HG03469 (cell line): ENCODE data around the gene USP32.

Source experiments
- ATAC-seq: cut with Tn5 transposase; IDR thresholded peaks from one replicate; pipeline ENCODE4 v1.9.1; 2021; ENCODE audit warnings: mild to moderate bottlenecking, moderate library complexity, moderate number of reproducible peaks; ENCODE audit not compliant: unreplicated experiment

USP32 gene

DNA sequence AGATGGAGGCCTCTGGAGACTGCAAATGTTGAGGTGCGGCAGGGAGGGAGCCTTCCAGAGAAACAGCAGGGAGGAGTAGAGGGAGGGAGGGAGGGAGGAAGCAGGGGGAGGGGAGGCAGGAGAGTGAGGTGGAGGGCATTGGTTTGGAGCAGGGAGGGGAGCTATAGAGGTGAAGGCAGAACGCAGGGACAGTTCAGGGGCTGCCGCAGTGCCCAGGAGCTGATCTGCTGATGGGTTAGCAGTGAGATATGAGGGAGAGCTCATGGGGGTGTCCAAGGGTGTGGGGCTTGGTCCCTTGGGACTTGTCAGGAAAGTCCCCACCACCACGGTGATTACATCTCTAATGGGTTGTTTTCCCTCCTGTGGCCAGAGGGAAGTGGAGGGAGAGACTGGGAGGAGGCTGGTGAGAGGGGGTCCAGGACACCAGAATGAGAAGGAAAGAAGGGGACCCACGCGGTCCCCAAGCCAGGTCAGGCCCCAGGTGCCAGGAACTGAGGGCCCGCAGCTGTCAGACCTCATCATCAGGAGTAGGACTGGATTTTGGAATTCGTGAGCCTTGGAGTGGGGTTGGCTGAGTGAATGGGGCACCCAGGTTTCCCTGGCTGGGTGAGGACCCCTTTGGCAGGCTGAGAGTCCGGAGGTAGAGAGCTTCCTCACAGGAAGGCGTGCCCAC, 231.0 kb downstream of the USP32 start:
- no peak for ATAC-seq

DNA sequence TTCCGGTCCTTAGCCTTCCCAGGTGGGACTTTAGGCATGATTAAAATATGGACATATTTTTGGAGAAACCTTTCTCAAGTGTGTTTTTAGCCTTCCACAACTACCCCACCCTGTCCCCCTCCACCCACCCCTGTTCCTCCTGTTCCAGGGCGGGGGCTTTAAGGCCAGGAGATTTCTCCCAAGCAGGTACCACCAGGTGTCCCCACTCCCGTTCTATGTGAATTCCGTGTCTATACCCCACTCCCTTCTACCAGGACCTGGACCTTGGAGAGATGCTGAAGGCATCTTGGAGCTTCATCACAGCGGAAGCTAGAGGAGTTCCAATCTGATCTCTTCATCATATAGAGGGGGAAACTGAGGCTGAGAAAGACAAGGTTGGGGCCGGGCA, 232.5 kb downstream of the USP32 start:
- ATAC-seq, result no peak

DNA sequence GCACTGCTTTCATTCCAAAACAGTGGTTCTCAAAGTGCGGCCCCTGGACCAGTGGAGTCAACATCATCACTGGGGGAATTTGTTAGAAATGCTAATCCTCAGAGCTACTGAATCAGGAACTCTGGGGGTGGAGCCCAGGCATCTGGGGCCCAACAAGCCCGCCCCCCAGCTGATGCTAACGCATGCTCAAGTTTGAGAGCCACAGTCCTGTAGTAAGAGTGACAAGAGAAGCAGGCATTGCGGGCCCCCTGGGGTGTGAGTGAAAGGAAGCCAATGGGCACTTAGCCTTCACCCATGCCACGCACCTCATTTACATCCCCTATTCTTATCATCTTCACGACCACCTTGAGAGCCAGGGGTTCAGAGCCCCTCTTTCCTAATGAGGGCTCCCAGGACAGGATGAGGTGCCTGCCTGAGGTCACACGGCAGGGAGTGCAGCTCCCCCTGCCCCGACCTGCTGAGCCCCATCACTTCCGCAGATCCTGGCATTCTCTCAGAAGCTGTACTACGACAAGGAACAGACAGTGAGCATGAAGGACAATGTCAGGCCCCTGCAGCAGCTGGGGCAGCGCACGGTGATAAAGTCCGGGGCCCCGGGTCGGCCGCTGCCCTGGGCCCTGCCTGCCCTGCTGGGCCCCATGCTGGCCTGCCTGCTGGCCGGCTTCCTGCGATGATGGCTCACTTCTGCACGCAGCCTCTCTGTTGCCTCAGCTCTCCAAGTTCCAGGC, 233.0 kb downstream of the USP32 start:
- ATAC-seq, result no peak

DNA sequence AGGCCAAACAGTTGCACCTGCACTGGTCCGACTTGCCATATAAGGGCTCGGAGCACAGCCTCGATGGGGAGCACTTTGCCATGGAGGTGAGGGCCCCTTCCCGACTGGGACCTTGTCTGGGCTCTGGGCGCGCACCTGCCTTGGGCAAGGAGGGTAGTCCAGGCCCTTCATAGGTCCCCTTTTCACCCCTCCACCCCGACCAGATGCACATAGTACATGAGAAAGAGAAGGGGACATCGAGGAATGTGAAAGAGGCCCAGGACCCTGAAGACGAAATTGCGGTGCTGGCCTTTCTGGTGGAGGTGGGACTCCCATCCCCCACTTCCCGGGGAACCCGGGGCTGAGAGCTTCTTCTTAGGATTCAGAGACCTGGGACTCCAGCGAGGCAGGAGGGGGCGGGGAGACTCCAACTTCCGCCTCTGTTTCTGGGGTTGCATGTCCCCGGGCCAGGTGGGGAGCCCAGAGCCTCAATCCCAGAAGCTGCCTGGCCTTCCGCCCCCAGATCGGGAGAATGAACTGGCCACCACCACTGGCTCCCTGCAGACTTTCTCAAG, 234.4 kb downstream of the USP32 start:
- no peak for ATAC-seq

DNA sequence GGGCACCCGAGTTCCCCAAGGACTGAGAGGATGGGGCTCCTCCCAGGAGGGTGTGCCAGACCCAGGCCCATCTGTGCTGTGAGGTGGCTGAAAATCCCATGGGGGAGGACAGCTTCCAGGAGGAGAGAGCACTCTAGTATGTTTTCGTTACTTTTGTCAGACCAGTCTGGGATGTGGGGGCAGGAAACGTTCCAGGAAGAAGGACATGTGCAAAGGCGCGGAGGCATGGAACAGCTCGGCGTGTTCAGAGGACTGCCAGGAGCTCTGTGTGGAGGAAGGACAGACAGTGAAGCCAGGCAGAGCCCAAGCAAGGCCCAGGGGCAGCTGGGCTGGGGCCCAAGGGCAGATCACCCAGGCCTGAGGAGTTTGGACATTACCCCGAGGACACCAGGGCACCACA, 235.2 kb downstream of the USP32 start:
- ATAC-seq, result no peak

DNA sequence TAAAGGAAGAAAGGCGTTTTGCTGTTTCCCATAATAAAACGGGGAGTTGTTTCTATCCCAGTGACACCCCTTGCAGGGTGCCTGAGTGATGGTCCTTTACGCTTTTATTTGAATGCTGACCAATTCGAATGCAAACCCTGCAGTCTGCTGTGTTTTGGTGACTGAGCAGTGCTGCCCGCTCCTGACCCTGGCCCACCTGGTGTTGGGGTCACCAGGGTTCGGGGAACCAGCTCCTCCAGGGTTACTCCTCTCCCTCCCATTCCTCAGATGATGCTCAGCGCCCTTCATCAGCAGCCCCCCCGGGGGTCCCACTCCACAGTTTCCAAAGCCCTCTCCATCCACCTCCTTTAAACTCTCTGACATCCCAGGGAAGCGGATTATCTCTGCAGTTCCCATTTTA, 236.1 kb downstream of the USP32 start:
- no peak for ATAC-seq

DNA sequence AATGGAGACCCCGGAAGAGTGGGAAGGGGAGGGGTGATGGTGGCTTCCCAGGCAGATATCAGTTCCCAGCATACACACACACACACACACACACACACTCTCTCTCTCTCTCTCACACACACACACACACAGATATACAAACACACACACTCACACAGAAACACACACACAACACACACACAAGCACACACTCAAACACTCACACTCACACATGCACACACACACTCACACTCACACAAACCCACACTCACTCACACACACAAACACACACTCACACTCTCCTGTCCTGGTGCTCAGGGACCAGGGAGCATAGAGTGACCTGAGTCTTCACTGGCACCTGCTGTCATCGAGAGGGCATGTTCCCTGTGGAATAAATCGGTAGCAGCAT, 236.5 kb downstream of the USP32 start:
- ATAC-seq, result no peak

DNA sequence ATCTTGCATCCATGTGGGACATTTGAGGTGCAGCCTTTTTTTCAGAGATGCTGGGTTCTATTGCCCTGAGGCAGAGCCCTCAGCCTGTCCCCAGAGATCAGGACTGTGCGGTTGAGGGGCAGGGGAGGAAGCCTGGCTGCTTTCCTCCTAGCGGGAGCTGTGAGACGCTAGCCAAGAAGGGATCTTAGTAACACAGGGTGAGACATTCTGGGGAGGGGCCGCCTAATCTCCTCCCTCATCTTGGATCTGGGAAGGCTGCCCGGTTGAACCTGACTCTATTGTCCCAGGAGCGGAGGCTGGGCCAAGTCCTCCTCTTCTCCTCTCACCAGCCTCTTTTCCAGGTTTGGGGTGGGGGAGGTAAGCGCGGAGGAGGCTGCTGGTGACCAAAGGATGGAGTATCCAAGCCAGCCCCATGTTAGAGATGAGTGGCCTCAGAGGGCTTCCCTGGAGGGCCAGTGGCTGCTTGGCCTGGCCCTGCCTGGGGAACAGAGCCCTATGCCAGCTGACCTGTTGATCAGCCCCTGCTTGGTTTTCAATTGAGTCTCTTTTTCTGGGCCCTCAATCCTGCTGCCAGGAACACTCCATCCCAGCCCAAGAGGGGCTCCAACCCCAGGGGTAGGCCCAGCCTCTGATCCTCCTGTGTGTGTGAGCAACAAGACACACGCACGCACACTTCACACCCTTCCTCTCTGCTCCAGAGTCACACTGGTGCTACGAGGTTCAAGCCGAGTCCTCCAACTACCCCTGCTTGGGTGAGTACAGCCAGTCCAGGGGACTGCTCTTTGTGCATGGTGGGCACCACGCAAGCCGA, 237.1 kb downstream of the USP32 start:
- ATAC-seq, result no peak

DNA sequence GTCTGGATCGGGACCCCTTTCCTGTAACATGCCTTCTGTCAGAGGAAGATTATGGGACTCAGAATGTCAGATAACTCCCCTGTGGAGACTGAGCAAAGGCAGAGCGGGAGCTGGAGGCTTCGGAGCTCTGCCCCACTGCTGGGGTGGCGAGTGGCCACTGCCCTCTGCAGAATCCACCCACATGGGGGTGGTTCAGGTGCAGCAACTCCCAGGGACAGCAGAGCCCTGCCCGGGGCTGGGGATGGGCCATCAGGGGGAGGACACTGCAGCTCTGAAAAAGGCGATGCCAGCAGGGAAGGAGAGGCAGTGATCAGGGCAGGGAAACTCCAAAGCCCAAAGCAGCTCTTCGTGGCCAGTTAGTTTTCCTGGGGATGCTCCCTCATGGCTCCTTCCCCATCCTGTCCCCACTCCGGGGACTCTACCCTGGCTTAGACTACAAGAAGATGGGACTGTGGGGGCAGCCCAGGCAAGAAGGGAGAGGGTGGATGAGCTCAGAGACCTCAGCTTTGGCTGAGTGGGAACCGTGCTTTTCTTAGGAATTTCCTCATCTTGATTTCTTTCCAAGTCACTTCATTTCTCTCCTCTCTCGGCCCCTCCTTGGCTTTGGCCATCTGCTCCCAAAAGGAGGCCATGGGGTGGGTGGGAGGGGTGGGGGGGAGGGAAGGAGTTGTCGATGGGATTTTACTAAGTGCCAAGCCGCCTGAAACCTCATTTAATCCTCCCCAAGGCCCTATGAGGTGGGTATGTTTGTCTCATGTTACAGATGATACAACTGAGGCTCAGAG, 238.1 kb downstream of the USP32 start:
- no peak for ATAC-seq

DNA sequence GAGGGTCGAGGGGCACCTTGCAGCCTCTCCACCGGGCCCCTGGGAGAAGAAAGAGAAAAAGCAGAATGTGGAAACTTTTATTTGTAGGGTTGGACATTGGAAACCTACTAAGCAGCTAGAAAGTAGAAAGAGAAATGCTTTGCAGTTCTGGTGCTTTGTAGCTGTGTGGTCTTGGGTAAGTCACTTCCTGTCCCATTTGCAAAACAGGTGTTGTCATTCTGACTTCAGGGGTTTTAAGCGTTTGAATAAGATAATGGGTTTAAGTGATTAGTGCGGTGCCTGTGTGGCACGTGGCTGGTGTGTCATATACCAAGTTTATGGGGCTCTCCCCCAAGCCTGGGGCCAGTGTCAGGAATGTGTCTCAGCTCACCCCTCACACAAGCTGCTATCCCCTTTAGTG, 240.6 kb downstream of the USP32 start:
- ATAC-seq, result no peak

DNA sequence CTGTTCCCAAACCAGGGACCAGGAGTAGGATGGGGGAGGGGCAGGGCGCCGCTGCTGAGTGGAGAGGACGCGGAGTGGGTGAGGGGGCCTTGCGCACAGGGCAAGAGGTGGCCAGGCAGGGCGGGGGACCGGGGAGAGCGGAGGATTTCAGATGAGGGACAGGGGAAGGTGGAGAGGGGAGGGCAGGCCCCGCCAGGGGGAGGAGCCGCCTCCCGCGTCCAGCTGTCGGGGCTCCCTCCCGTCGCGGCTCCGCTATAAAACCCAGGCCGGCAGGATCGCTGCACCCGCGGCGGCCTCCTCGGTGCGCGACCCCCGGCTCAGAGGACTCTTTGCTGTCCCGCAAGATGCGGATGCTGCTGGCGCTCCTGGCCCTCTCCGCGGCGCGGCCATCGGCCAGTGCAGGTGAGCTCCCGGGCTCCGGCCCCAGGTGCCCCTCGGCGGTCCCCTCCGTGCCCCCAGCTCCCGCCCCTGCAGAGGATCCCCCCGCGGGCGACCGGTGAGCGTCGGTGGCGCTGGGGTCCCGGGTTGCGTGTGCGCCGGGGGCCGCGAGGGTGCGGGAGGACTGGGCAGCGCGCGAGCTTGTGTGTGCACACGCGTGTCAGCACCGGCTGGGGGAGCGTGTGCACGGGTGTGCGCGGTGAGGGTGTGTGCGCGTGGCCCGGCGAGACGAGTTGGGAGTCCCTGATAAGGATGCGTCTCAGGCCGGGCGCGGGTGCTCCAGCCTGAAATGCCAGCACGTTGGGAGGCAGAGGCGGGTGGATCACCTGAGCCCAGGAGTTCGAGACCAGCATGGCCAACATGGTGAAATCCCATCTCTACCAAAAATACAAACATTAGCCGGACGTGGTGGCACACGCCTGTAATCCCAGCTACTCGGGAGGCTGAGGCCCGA, 242.0 kb downstream of the USP32 start, which contains the start of gene CA4:
Gene CA4 (plus strand): TSS at position 283 of the 892 bp plus-strand sequence. CDS start 62 bp downstream, at position 345.
- ATAC-seq, result no peak

DNA sequence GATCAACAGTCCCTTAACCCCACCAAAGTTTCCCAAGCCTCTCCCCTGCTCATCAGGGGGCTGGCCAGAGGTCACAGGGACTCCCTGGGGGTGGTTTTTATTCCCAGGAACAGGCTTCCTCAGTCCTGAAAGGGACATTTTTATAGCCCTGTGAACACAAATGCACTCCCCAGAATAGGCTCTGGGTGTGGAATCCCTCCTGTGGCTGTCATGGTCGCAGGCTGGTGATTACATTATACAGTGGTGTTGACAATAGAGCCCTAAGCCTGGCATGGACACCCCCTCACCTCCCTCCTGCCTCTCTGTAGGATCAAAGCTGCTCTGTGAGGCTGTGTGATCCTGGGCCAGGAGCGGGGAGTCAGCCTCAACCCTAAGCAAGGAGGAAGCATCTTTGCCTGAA, 243.6 kb downstream of the USP32 start:
- no peak for ATAC-seq

DNA sequence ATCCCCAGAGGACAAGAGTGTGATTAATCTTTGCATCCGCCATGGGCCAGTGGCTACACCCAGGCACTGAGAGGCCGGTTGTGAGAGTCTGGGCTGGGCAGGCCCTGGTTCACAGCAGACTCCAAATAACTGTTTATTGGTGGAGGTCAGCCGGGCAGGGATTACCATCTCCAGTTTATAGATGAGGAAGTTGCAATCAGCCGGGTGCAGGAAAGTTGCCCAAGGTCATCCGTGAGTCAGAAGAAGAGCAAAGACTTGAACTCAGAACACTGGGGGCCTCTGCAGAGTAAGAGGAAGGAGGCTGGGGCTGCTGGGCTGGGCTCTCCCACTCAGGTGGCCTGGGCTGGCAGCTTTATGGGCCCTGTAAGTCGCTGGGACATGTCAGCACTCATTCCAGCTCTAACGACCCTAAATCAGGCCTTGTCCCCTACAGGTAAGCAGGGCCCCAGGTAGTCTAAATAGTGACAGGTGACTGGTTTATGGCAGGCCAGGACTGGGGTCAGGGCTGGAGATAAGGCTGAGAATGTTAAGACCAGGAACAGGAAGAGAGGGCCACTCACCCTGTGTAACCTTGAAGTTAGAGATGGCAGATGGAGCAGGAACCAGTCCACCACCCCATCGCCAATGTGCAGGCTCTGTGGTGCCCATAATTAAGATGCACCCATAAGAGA, 244.2 kb downstream of the USP32 start:
- ATAC-seq, result no peak

DNA sequence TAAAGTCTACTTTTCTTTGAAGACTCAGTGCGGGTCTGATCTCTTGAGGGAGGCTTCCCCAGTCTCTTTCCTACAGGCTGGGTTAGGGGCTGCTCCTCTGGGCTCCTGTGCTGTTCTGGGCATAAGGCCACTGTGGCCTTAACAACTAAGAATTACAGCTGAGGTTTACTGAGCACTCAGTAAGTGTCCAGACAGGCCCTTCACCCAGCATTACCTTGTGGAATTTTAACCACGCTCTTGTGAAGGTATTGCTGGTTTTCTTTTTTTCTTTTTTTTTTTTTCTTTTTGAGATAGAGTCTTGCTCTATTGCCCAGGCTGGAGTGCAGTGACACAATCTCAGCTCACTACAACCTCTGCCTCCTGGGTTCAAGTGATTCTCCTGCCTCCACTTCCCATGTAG, 245.7 kb downstream of the USP32 start:
- ATAC-seq, result no peak

DNA sequence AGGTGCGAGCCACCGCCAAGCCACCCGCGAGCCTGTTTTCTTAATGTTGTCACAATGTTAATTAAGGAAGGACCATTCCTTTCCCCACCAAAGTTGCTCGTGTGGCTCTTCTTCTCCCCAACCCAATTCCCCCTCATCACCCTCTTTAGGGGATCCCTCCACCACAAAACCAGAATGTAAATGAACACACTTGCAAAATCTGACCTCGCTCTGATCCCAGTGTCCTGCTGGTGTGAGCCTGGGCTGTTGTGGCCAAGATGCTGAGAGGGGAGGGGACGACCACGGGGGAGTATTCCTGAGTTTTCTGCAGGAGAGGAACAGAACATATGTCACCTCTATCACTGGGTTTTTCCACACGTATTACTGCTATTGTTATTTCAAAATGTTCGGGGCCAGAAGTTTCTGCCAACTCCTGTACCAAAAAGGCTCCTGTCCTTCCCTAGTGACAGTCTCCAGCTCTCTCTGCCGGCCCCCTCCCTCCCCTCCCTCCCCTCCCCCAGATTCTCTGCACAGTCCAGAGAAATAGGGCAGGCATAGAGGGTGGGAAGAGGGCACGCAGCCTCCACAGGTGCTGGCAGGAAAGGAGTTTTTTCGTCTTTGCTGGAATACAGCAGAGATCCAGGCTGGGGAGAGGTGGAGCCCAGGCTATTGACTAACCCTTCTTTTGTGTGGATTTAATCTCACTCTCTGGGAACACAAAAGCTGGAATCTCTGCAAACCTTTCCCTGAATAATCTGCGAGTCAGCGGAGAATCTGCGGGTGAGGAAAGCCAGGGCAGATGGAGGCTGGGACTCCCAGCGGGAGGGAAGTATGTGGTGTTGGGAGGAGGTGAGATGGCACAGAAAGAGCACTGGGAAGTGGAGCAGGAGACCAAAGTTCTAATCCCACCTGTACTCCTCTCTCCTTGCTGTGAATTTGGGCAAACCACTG, 246.7 kb downstream of the USP32 start:
- no peak for ATAC-seq

DNA sequence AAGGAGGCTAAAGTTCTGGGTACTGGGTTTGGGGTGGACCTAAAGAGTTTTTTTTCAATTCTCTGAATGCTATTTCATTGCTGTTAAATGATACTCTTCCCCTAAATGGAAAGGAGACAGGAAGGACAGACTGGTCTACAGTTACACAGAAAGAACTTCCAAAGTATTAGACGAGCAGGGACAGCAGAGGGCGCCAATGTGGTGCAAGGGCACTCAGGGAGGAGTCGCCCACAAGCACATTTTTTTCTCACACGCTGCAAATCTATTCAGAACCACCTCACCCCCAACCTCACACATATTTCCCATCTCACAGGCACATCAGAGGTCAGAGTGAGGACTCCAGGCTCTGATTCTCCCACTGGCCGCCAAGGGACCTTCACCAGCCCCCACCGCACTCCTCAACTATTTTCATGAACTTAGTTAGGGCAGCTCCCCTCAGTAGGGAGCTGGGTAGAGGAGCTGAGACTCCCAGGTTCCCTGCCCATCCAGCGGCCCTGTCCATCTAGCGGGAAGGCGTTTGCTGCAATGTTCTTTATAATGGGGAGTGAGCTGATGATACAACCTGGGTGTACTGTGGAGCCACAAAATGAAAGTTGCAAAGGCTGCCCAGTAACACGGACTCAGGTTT, 248.9 kb downstream of the USP32 start:
- ATAC-seq, result no peak

DNA sequence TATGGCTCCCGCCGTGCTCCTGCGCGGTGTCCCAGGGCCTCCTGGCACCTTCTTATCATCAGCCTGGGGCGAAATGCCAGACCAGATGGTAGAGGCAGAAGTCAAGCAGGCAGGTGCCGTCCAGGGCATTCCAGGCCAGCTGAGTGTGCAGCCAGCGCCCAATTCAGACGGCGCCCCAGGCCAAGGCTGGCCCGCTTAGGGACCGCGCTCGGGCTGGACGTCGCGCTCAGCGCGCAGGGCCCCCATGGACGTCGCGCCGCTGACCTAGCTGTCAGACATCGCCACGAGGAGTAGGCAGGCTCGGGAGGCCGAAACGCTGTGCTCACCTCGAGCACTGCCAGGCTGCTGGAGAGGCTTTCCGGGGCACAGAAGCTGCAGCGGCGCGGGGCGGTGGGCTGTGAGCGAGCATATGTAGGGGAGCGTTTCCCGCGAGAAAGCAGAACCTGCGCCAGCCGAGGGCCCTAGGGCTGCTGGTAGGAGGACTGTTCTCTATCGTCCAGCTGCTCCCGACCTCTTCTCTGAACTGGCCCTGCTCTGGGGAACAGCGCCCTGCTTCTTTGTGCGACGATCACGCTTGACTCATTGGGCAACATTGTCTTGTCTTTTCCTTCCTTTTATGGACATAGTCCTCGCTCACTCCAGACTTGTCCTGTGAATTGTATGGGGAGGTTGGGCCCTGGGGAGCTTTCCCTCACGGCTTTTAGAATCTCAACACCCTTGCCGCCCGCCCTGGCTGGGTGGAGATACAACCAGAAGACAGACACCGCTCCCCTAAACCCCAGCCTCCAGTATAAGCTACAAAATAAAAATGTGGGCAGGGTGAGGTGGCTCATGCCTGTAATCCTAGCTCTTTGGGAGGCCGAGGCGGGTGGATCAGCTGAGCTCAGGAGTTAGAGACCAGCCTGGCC, 250.6 kb downstream of the USP32 start:
- ATAC-seq, result no peak
